ENCODE data around the gene ASTL.

DNA sequence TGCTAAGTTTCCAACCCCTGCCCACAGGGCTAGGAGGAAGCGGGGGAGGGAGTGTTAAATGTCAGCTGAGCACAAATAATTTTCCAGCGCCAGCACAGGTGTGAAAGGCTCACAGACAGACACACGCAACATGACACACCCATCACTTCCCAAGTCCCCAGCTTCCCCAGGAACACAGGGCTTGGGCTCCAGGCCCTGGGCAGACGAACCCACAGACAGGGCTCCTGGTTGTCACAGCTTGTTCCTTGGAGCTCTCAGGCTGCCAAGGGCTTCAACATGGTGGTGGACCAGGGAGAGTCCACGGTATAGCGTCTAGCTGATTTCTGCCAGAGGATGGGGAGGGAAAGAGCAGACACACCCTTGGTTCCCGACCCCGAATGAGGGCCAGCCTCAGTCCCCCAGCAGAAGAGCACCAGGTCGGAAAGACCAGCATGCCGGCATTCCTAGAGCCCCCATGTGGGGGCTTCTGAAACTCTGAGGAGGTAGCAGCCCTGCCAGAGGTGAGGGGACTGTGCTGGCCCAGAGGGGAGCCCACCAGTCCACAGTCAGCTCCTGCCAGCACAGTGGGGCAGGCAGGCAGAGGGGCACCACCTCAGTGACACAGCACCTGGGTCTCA, 5.0 kb upstream of the ASTL start:
- TF ChIP-seq, protein P1, sequence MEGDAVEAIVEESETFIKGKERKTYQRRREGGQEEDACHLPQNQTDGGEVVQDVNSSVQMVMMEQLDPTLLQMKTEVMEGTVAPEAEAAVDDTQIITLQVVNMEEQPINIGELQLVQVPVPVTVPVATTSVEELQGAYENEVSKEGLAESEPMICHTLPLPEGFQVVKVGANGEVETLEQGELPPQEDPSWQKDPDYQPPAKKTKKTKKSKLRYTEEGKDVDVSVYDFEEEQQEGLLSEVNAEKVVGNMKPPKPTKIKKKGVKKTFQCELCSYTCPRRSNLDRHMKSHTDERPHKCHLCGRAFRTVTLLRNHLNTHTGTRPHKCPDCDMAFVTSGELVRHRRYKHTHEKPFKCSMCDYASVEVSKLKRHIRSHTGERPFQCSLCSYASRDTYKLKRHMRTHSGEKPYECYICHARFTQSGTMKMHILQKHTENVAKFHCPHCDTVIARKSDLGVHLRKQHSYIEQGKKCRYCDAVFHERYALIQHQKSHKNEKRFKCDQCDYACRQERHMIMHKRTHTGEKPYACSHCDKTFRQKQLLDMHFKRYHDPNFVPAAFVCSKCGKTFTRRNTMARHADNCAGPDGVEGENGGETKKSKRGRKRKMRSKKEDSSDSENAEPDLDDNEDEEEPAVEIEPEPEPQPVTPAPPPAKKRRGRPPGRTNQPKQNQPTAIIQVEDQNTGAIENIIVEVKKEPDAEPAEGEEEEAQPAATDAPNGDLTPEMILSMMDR (IDR thresholded peaks at IDR 0.05; ENCODE audit: poor library complexity): no peak
- no peak for TF ChIP-seq EZH2phosphoT487 (IDR thresholded peaks at IDR 0.05; ENCODE audit: low read depth, severe bottlenecking, unreplicated experiment)
- no peak for TF ChIP-seq EZH2 (IDR thresholded peaks at IDR 0.05; ENCODE audit: borderline replicate concordance)
